HG03442 (cell line): ENCODE measurements around the gene ABCA7.
A peak's percentile ranks its signal among the peaks of the same experiment; 100 is the strongest.

ENCODE experiments used
- ATAC-seq: cut with Tn5 transposase; IDR thresholded peaks from one replicate; pipeline ENCODE4 v1.9.1; 2021; ENCODE audit warnings: mild to moderate bottlenecking, moderate library complexity; ENCODE audit not compliant: unreplicated experiment

Gene ABCA7

GRCh38 chr19:1039646-1040475 lies at the start of gene ABCA7:
ABCA7 (plus strand) TSS chr19:1040107; CDS start chr19:1041362, 1,255 bp downstream.
- peak; percentile 75 for ATAC-seq

- ATAC-seq, result no peak
Observed at GRCh38 chr19:990119-990571, 49.8 kb upstream of the ABCA7 start.

- no peak for ATAC-seq
Observed at GRCh38 chr19:990746-991145, 49.2 kb upstream of the ABCA7 start.

GRCh38 chr19:991174-991931 lies 48.6 kb upstream of the ABCA7 start:
- ATAC-seq, result no peak

- ATAC-seq, result no peak
Observed at GRCh38 chr19:991932-992669, 47.8 kb upstream of the ABCA7 start.

GRCh38 chr19:992670-993055 lies 47.2 kb upstream of the ABCA7 start:
- ATAC-seq, result no peak

GRCh38 chr19:993361-993830 lies 46.5 kb upstream of the ABCA7 start:
- no peak for ATAC-seq

GRCh38 chr19:993831-994393 lies 46.0 kb upstream of the ABCA7 start:
- no peak for ATAC-seq

- ATAC-seq, result no peak
Observed at GRCh38 chr19:994516-994915, 45.4 kb upstream of the ABCA7 start.

- ATAC-seq, result no peak
Observed at GRCh38 chr19:995051-995827, 44.7 kb upstream of the ABCA7 start.

GRCh38 chr19:996051-996838 lies 43.7 kb upstream of the ABCA7 start:
- no peak for ATAC-seq

- no peak for ATAC-seq
Observed at GRCh38 chr19:998064-998463, 41.8 kb upstream of the ABCA7 start.

- ATAC-seq, result no peak
Observed at GRCh38 chr19:999379-999719, 40.6 kb upstream of the ABCA7 start.

- ATAC-seq, result no peak
Observed at GRCh38 chr19:1000095-1000494, 39.8 kb upstream of the ABCA7 start, which contains the start of gene GRIN3B. GRIN3B (plus strand) TSS chr19:1000419; CDS start chr19:1000438, 19 bp downstream.

- ATAC-seq, result no peak
Observed at GRCh38 chr19:1000591-1001537, 39.0 kb upstream of the ABCA7 start.

GRCh38 chr19:1001538-1002166 lies 38.3 kb upstream of the ABCA7 start:
- ATAC-seq, result peak; percentile 39

GRCh38 chr19:1002600-1002999 lies 37.3 kb upstream of the ABCA7 start:
- ATAC-seq, result no peak

- ATAC-seq, result no peak
Observed at GRCh38 chr19:1003283-1003682, 36.6 kb upstream of the ABCA7 start.
